OCI-LY3 (cell line): ENCODE results near the gene SYNGR4.

Experiments
- EZH2phosphoT487 ChIP-seq: fragments of 200-600 bp; shearing (Covaris generic); IDR thresholded peaks from 2 replicates; pipeline ENCODE4 v1.6.1; 2018; ENCODE audit warnings: antibody characterized with exemption, mixed run types, low read depth
- TF ChIP-seq, protein P1 (sequence below): fragments of 200-600, 300-600 bp; sonication (generic); IDR thresholded peaks from 2 replicates; pipeline ENCODE4 v1.5.1; 2014; ENCODE audit warnings: antibody characterized with exemption, low read length, low read depth

DNA sequence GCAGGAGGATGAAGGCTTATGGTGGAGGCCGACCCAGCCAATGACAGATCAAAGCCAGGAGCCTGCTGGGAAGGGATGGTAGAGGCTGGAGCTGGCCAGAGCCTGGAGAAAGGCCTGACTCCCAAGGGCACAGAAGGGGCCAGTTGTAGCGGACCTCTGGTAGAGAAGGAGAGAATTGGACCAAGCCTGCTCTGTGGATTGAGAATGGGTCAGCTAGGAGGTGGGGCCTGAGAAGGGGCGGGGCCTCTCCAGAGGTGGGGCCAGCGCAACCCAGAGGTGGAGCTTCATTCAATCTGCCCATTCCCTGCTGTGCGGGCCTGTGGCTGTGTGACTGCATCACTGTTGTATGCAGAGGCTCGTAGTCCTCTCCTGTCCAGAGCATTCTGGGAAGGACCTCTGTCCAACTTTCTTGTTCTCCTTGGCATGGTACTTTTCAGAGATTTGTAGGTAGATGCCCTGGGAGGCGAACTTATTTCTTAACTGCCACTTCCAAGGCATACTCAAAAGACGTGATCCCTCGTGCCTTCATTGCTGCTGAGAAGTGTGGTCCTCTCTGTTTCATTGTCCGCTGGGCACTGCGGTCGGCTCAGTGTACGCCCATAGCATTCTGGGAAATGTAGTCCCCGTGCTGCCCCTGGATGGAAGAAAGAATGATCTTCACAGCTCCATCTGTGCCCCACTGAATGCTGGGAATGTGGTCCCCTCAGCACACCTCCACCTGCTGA is 36.0 kb downstream of the SYNGR4 start:
- TF ChIP-seq, protein P1, sequence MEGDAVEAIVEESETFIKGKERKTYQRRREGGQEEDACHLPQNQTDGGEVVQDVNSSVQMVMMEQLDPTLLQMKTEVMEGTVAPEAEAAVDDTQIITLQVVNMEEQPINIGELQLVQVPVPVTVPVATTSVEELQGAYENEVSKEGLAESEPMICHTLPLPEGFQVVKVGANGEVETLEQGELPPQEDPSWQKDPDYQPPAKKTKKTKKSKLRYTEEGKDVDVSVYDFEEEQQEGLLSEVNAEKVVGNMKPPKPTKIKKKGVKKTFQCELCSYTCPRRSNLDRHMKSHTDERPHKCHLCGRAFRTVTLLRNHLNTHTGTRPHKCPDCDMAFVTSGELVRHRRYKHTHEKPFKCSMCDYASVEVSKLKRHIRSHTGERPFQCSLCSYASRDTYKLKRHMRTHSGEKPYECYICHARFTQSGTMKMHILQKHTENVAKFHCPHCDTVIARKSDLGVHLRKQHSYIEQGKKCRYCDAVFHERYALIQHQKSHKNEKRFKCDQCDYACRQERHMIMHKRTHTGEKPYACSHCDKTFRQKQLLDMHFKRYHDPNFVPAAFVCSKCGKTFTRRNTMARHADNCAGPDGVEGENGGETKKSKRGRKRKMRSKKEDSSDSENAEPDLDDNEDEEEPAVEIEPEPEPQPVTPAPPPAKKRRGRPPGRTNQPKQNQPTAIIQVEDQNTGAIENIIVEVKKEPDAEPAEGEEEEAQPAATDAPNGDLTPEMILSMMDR: no peak
- no peak for TF ChIP-seq EZH2phosphoT487
